ENCODE results near the gene NAPA.

Gene NAPA

GRCh38 chr19:47514869-47515588, at the start of gene NAPA:
NAPA (minus strand) TSS chr19:47515063; CDS start chr19:47514940, 123 bp downstream.
- in situ Hi-C loops (cut with MboI; ENCODE audit: low sequenced_read_pairs), result no loop called here

GRCh38 chr19:47564081-47564480, 49.2 kb upstream of the NAPA start:
- in situ Hi-C loops (cut with MboI; ENCODE audit: low sequenced_read_pairs), result no loop called here

- in situ Hi-C loops (cut with MboI; ENCODE audit: low sequenced_read_pairs), result no loop called here
Measured at GRCh38 chr19:47561440-47562057, 46.7 kb upstream of the NAPA start.

GRCh38 chr19:47560999-47561398, 46.1 kb upstream of the NAPA start:
- in situ Hi-C loops (cut with MboI; ENCODE audit: low sequenced_read_pairs), result no loop called here

GRCh38 chr19:47550129-47550528, 35.3 kb upstream of the NAPA start:
- in situ Hi-C loops (cut with MboI; ENCODE audit: low sequenced_read_pairs), result no loop called here

- in situ Hi-C loops (cut with MboI; ENCODE audit: low sequenced_read_pairs), result no loop called here
Measured at GRCh38 chr19:47549261-47549862, 34.5 kb upstream of the NAPA start.

GRCh38 chr19:47547199-47547598, 32.3 kb upstream of the NAPA start:
- in situ Hi-C loops (cut with MboI; ENCODE audit: low sequenced_read_pairs), result no loop called here

GRCh38 chr19:47545061-47545948, 30.4 kb upstream of the NAPA start:
- in situ Hi-C loops (cut with MboI; ENCODE audit: low sequenced_read_pairs), result no loop called here

- in situ Hi-C loops (cut with MboI; ENCODE audit: low sequenced_read_pairs), result no loop called here
Measured at GRCh38 chr19:47544476-47544875, 29.6 kb upstream of the NAPA start.

- in situ Hi-C loops (cut with MboI; ENCODE audit: low sequenced_read_pairs), result no loop called here
Measured at GRCh38 chr19:47544075-47544474, 29.2 kb upstream of the NAPA start.

- in situ Hi-C loops (cut with MboI; ENCODE audit: low sequenced_read_pairs), result no loop called here
Measured at GRCh38 chr19:47542030-47542475, 27.2 kb upstream of the NAPA start.

GRCh38 chr19:47541518-47541917, 26.7 kb upstream of the NAPA start:
- in situ Hi-C loops (cut with MboI; ENCODE audit: low sequenced_read_pairs), result no loop called here

GRCh38 chr19:47540748-47541147, 25.9 kb upstream of the NAPA start:
- in situ Hi-C loops (cut with MboI; ENCODE audit: low sequenced_read_pairs), result no loop called here

- in situ Hi-C loops (cut with MboI; ENCODE audit: low sequenced_read_pairs), result no loop called here
Measured at GRCh38 chr19:47539747-47540311, 25.0 kb upstream of the NAPA start.

GRCh38 chr19:47538812-47539211, 23.9 kb upstream of the NAPA start:
- in situ Hi-C loops (cut with MboI; ENCODE audit: low sequenced_read_pairs), result no loop called here

GRCh38 chr19:47537493-47537892, 22.6 kb upstream of the NAPA start:
- in situ Hi-C loops (cut with MboI; ENCODE audit: low sequenced_read_pairs), result no loop called here

GRCh38 chr19:47534628-47535027, 19.8 kb upstream of the NAPA start:
- in situ Hi-C loops (cut with MboI; ENCODE audit: low sequenced_read_pairs), result no loop called here

- in situ Hi-C loops (cut with MboI; ENCODE audit: low sequenced_read_pairs), result no loop called here
Measured at GRCh38 chr19:47531640-47532387, 17.0 kb upstream of the NAPA start.

GRCh38 chr19:47529018-47529742, 14.3 kb upstream of the NAPA start:
- in situ Hi-C loops (cut with MboI; ENCODE audit: low sequenced_read_pairs), result no loop called here
